DND-41 (cell line): ENCODE results near the gene ADCY10.
"Not testable (repeated sequence)": the region's sequence is repeated elsewhere in the genome, so short reads cannot be mapped to it uniquely, and the experiment has no call there.

Experiments
- EZH2 ChIP-seq: IDR thresholded peaks from 3 replicates; pipeline ENCODE4 v1.6.1; 2012; ENCODE audit warnings: borderline replicate concordance, low read depth, mild to moderate bottlenecking, moderate library complexity, low read length, inconsistent platforms; ENCODE audit not compliant: severe bottlenecking
- TF ChIP-seq, protein P1 (sequence below): IDR thresholded peaks from 2 replicates; pipeline ENCODE4 v1.5.1; 2012; ENCODE audit warnings: borderline replicate concordance, low read length, moderate library complexity, mild to moderate bottlenecking; ENCODE audit not compliant: poor library complexity, severe bottlenecking; ENCODE audit errors: extremely low read depth

DNA sequence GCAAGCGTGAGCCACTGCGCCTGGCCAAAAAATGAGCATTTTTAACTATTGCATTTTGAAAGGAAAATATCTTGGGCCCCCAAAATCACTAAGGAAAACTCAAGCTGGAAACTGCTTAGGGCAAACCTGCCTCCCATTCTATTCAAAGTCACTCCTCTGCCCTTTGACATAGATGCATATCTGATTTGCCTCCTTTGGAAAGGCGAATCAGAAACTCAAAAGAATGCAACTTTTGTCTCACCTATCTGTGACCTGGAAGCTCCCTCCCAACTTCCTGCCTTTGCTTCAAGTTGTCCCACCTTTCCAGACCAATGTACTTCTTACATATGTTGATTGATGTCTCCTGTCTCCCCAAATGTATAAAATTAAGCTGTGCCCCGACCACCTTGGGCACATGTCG, 83.3 kb downstream of the ADCY10 start:
- TF ChIP-seq, protein P1, sequence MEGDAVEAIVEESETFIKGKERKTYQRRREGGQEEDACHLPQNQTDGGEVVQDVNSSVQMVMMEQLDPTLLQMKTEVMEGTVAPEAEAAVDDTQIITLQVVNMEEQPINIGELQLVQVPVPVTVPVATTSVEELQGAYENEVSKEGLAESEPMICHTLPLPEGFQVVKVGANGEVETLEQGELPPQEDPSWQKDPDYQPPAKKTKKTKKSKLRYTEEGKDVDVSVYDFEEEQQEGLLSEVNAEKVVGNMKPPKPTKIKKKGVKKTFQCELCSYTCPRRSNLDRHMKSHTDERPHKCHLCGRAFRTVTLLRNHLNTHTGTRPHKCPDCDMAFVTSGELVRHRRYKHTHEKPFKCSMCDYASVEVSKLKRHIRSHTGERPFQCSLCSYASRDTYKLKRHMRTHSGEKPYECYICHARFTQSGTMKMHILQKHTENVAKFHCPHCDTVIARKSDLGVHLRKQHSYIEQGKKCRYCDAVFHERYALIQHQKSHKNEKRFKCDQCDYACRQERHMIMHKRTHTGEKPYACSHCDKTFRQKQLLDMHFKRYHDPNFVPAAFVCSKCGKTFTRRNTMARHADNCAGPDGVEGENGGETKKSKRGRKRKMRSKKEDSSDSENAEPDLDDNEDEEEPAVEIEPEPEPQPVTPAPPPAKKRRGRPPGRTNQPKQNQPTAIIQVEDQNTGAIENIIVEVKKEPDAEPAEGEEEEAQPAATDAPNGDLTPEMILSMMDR: not testable (repeated sequence)
- TF ChIP-seq EZH2: not testable (repeated sequence)
